WTC11 (cell line): ENCODE data around the gene NACC2. TPM values are rescaled to one million over a fixed set of nuclear protein-coding genes. Genes with fewer than 3 reads are reported as not detected.

Experiments
- CBFB ChIP-seq: sonication (generic); formaldehyde crosslinking; IDR thresholded peaks from 2 replicates; pipeline ENCODE4 v1.8.1; 2022; ENCODE audit warnings: mild to moderate bottlenecking, low read depth, missing genetic modification reagents
- ESRRA ChIP-seq: sonication (generic); formaldehyde crosslinking; IDR thresholded peaks from 2 replicates; pipeline ENCODE4 v1.8.1; 2022; ENCODE audit warnings: mild to moderate bottlenecking, missing genetic modification reagents, borderline replicate concordance
- GRHL2 ChIP-seq: fragments of 250-450 bp; sonication (Bioruptor Pico); IDR thresholded peaks from 2 replicates; pipeline ENCODE4 v1.8.0; 2022; ENCODE audit warnings: mild to moderate bottlenecking, moderate library complexity; ENCODE audit not compliant: insufficient replicate concordance, severe bottlenecking
- NFATC4 ChIP-seq: fragments of 250-450 bp; sonication (Bioruptor Pico); IDR thresholded peaks from 2 replicates; pipeline ENCODE4 v1.9.0; 2021; ENCODE audit warnings: mild to moderate bottlenecking
- NR2C2 ChIP-seq: sonication (generic); formaldehyde crosslinking; IDR thresholded peaks from 2 replicates; pipeline ENCODE4 v1.8.0; 2022; ENCODE audit warnings: mild to moderate bottlenecking, missing genetic modification reagents
- RORB ChIP-seq: fragments of 250-450 bp; sonication (Bioruptor Pico); IDR thresholded peaks from 2 replicates; pipeline ENCODE4 v1.9.0; 2021; ENCODE audit warnings: mild to moderate bottlenecking
- TEAD4 ChIP-seq: sonication (generic); formaldehyde crosslinking; IDR thresholded peaks from 2 replicates; pipeline ENCODE4 v1.8.0; 2022; ENCODE audit warnings: mild to moderate bottlenecking, missing genetic modification reagents
- TP53 ChIP-seq: sonication (generic); formaldehyde crosslinking; IDR thresholded peaks from 2 replicates; pipeline ENCODE4 v1.8.1; 2023; ENCODE audit warnings: mild to moderate bottlenecking, missing genetic modification reagents
- ZBTB21 ChIP-seq: sonication (generic); formaldehyde crosslinking; IDR thresholded peaks from 2 replicates; pipeline ENCODE4 v1.8.1; 2023; ENCODE audit warnings: mild to moderate bottlenecking, missing genetic modification reagents, borderline replicate concordance
- ZNF232 ChIP-seq: sonication (generic); formaldehyde crosslinking; IDR thresholded peaks from 2 replicates; pipeline ENCODE4 v1.8.0; 2022; ENCODE audit warnings: mild to moderate bottlenecking, missing genetic modification reagents
- ZNF317 ChIP-seq: sonication (generic); formaldehyde crosslinking; IDR thresholded peaks from 2 replicates; pipeline ENCODE4 v1.8.1; 2023; ENCODE audit warnings: low read depth, mild to moderate bottlenecking, moderate library complexity, missing genetic modification reagents, borderline replicate concordance
- ZNF423 ChIP-seq: fragments of 250-450 bp; sonication (Bioruptor Pico); IDR thresholded peaks from 2 replicates; pipeline ENCODE4 v2.1.2; 2022; ENCODE audit warnings: mild to moderate bottlenecking, moderate library complexity
- total RNA-seq: library from RNA; stranded (reverse); gene quantifications from 3 replicates; pipeline ENCODE4 v1.2.3, GENCODE V29; 2021
- TF ChIP-seq, protein P1 (sequence below): sonication (generic); formaldehyde crosslinking; IDR thresholded peaks from 2 replicates; pipeline ENCODE4 v1.8.0; 2023; ENCODE audit warnings: missing genetic modification reagents, mild to moderate bottlenecking, borderline replicate concordance
- TF ChIP-seq, protein P2 (sequence below): sonication (generic); formaldehyde crosslinking; IDR thresholded peaks from 2 replicates; pipeline ENCODE4 v1.8.0; 2022; ENCODE audit warnings: mild to moderate bottlenecking, missing genetic modification reagents
- TF ChIP-seq, protein P3 (sequence below): fragments of 250-450 bp; sonication (Bioruptor Pico); IDR thresholded peaks from 2 replicates; pipeline ENCODE4 v1.9.0; 2021; ENCODE audit warnings: mild to moderate bottlenecking
- TF ChIP-seq, protein P4 (sequence below): fragments of 200-600 bp; IDR thresholded peaks from 2 replicates; pipeline ENCODE4 v1.8.0; 2022; ENCODE audit warnings: antibody characterized with exemption
- TF ChIP-seq, protein P5 (sequence below): sonication (generic); formaldehyde crosslinking; IDR thresholded peaks from 2 replicates; pipeline ENCODE4 v1.8.1; 2023; ENCODE audit warnings: mild to moderate bottlenecking, missing genetic modification reagents, moderate library complexity
- TF ChIP-seq, protein P6 (sequence below): sonication (generic); formaldehyde crosslinking; IDR thresholded peaks from 2 replicates; pipeline ENCODE4 v1.8.0; 2022; ENCODE audit warnings: mild to moderate bottlenecking, missing genetic modification reagents
- TF ChIP-seq, protein P7 (sequence below): sonication (generic); formaldehyde crosslinking; IDR thresholded peaks from 2 replicates; pipeline ENCODE4 v1.8.1; 2023; ENCODE audit warnings: mild to moderate bottlenecking, moderate library complexity, missing genetic modification reagents
- TF ChIP-seq, protein P8 (sequence below): sonication (generic); formaldehyde crosslinking; IDR thresholded peaks from 2 replicates; pipeline ENCODE4 v1.8.1; 2022; ENCODE audit warnings: mild to moderate bottlenecking, missing genetic modification reagents, moderate library complexity, borderline replicate concordance
- TF ChIP-seq, protein P9 (sequence below): sonication (generic); formaldehyde crosslinking; conservative IDR thresholded peaks from 2 replicates; pipeline ENCODE4 v1.8.1; 2023; ENCODE audit warnings: mild to moderate bottlenecking, low read depth, missing genetic modification reagents, moderate library complexity

NACC2 gene
- total RNA-seq, 1 experiment from 2014 or later, result 17.1 TPM

DNA sequence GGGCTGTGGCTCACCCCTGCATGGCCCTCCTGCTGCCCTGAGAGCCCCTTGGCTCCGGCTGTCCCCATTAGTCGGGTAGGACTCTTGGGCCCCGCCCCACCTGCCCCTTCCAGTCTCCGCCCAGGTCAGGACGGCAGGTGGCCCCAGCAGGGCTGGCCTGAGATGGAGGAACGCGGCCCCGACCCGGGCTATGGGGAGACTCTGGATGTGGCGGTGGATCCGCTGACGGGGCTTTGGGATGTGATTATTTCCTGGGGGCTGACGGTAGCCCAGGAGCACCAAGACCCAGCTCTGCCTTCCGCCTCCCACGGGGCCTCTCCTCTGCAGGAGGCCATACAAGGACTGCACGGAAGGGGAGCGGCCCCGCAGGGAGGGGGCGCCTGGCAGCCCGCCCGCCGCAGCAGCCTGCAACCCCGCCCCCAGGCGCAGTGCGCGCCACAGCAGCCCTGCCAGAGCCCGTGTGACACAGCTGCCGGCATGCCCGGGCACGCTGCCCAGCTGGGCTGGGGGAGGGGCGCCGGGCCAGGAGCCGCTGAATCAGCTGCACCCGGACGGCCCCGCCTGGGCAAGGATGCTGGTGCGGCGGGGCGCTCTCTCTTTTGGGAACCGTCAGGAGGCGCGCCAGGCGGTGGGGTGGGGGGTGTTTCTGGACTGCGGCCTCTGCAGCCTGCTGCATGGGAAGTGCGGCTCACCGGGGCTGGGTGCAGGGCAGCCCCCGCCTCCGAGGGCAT, 14.4 kb upstream of the NACC2 start (continued):
- TF ChIP-seq, protein P1, sequence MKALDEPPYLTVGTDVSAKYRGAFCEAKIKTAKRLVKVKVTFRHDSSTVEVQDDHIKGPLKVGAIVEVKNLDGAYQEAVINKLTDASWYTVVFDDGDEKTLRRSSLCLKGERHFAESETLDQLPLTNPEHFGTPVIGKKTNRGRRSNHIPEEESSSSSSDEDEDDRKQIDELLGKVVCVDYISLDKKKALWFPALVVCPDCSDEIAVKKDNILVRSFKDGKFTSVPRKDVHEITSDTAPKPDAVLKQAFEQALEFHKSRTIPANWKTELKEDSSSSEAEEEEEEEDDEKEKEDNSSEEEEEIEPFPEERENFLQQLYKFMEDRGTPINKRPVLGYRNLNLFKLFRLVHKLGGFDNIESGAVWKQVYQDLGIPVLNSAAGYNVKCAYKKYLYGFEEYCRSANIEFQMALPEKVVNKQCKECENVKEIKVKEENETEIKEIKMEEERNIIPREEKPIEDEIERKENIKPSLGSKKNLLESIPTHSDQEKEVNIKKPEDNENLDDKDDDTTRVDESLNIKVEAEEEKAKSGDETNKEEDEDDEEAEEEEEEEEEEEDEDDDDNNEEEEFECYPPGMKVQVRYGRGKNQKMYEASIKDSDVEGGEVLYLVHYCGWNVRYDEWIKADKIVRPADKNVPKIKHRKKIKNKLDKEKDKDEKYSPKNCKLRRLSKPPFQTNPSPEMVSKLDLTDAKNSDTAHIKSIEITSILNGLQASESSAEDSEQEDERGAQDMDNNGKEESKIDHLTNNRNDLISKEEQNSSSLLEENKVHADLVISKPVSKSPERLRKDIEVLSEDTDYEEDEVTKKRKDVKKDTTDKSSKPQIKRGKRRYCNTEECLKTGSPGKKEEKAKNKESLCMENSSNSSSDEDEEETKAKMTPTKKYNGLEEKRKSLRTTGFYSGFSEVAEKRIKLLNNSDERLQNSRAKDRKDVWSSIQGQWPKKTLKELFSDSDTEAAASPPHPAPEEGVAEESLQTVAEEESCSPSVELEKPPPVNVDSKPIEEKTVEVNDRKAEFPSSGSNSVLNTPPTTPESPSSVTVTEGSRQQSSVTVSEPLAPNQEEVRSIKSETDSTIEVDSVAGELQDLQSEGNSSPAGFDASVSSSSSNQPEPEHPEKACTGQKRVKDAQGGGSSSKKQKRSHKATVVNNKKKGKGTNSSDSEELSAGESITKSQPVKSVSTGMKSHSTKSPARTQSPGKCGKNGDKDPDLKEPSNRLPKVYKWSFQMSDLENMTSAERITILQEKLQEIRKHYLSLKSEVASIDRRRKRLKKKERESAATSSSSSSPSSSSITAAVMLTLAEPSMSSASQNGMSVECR, result no peak
- TF ChIP-seq, protein P2, sequence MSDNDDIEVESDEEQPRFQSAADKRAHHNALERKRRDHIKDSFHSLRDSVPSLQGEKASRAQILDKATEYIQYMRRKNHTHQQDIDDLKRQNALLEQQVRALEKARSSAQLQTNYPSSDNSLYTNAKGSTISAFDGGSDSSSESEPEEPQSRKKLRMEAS (CRISPR knock-in tag), result no peak; the same call in 1 of the 2 replicates
- TF ChIP-seq, protein P3, sequence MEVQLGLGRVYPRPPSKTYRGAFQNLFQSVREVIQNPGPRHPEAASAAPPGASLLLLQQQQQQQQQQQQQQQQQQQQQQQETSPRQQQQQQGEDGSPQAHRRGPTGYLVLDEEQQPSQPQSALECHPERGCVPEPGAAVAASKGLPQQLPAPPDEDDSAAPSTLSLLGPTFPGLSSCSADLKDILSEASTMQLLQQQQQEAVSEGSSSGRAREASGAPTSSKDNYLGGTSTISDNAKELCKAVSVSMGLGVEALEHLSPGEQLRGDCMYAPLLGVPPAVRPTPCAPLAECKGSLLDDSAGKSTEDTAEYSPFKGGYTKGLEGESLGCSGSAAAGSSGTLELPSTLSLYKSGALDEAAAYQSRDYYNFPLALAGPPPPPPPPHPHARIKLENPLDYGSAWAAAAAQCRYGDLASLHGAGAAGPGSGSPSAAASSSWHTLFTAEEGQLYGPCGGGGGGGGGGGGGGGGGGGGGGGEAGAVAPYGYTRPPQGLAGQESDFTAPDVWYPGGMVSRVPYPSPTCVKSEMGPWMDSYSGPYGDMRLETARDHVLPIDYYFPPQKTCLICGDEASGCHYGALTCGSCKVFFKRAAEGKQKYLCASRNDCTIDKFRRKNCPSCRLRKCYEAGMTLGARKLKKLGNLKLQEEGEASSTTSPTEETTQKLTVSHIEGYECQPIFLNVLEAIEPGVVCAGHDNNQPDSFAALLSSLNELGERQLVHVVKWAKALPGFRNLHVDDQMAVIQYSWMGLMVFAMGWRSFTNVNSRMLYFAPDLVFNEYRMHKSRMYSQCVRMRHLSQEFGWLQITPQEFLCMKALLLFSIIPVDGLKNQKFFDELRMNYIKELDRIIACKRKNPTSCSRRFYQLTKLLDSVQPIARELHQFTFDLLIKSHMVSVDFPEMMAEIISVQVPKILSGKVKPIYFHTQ (CRISPR knock-in tag), result no peak
- TF ChIP-seq NFATC4 (CRISPR knock-in tag) (no peak), ZNF317 (CRISPR knock-in tag) (no peak), ZNF232 (CRISPR knock-in tag) (no peak), TEAD4 (CRISPR knock-in tag) (no peak), NR2C2 (no peak), CBFB (no peak), TP53 (CRISPR knock-in tag) (peak; percentile 99), RORB (CRISPR knock-in tag) (no peak), GRHL2 (CRISPR knock-in tag) (no peak), ZBTB21 (CRISPR knock-in tag) (no peak), ZNF423 (CRISPR knock-in tag) (peak; percentile 89), ESRRA (CRISPR knock-in tag) (peak; percentile 63; the same call in 1 of the 2 replicates)
- TF ChIP-seq, protein P4, sequence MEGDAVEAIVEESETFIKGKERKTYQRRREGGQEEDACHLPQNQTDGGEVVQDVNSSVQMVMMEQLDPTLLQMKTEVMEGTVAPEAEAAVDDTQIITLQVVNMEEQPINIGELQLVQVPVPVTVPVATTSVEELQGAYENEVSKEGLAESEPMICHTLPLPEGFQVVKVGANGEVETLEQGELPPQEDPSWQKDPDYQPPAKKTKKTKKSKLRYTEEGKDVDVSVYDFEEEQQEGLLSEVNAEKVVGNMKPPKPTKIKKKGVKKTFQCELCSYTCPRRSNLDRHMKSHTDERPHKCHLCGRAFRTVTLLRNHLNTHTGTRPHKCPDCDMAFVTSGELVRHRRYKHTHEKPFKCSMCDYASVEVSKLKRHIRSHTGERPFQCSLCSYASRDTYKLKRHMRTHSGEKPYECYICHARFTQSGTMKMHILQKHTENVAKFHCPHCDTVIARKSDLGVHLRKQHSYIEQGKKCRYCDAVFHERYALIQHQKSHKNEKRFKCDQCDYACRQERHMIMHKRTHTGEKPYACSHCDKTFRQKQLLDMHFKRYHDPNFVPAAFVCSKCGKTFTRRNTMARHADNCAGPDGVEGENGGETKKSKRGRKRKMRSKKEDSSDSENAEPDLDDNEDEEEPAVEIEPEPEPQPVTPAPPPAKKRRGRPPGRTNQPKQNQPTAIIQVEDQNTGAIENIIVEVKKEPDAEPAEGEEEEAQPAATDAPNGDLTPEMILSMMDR, result no peak
- TF ChIP-seq, protein P5, sequence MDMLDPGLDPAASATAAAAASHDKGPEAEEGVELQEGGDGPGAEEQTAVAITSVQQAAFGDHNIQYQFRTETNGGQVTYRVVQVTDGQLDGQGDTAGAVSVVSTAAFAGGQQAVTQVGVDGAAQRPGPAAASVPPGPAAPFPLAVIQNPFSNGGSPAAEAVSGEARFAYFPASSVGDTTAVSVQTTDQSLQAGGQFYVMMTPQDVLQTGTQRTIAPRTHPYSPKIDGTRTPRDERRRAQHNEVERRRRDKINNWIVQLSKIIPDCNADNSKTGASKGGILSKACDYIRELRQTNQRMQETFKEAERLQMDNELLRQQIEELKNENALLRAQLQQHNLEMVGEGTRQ (CRISPR knock-in tag), result 0 out of 2 replicates have a peak, but pooled peaks have one; percentile 5
- TF ChIP-seq, protein P6, sequence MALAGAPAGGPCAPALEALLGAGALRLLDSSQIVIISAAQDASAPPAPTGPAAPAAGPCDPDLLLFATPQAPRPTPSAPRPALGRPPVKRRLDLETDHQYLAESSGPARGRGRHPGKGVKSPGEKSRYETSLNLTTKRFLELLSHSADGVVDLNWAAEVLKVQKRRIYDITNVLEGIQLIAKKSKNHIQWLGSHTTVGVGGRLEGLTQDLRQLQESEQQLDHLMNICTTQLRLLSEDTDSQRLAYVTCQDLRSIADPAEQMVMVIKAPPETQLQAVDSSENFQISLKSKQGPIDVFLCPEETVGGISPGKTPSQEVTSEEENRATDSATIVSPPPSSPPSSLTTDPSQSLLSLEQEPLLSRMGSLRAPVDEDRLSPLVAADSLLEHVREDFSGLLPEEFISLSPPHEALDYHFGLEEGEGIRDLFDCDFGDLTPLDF (CRISPR knock-in tag), result no peak
- TF ChIP-seq, protein P7, sequence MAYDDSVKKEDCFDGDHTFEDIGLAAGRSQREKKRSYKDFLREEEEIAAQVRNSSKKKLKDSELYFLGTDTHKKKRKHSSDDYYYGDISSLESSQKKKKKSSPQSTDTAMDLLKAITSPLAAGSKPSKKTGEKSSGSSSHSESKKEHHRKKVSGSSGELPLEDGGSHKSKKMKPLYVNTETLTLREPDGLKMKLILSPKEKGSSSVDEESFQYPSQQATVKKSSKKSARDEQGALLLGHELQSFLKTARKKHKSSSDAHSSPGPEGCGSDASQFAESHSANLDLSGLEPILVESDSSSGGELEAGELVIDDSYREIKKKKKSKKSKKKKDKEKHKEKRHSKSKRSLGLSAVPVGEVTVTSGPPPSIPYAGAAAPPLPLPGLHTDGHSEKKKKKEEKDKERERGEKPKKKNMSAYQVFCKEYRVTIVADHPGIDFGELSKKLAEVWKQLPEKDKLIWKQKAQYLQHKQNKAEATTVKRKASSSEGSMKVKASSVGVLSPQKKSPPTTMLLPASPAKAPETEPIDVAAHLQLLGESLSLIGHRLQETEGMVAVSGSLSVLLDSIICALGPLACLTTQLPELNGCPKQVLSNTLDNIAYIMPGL (CRISPR knock-in tag), result no peak
- TF ChIP-seq, protein P8, sequence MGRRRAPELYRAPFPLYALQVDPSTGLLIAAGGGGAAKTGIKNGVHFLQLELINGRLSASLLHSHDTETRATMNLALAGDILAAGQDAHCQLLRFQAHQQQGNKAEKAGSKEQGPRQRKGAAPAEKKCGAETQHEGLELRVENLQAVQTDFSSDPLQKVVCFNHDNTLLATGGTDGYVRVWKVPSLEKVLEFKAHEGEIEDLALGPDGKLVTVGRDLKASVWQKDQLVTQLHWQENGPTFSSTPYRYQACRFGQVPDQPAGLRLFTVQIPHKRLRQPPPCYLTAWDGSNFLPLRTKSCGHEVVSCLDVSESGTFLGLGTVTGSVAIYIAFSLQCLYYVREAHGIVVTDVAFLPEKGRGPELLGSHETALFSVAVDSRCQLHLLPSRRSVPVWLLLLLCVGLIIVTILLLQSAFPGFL (CRISPR knock-in tag), result no peak
- TF ChIP-seq, protein P9, sequence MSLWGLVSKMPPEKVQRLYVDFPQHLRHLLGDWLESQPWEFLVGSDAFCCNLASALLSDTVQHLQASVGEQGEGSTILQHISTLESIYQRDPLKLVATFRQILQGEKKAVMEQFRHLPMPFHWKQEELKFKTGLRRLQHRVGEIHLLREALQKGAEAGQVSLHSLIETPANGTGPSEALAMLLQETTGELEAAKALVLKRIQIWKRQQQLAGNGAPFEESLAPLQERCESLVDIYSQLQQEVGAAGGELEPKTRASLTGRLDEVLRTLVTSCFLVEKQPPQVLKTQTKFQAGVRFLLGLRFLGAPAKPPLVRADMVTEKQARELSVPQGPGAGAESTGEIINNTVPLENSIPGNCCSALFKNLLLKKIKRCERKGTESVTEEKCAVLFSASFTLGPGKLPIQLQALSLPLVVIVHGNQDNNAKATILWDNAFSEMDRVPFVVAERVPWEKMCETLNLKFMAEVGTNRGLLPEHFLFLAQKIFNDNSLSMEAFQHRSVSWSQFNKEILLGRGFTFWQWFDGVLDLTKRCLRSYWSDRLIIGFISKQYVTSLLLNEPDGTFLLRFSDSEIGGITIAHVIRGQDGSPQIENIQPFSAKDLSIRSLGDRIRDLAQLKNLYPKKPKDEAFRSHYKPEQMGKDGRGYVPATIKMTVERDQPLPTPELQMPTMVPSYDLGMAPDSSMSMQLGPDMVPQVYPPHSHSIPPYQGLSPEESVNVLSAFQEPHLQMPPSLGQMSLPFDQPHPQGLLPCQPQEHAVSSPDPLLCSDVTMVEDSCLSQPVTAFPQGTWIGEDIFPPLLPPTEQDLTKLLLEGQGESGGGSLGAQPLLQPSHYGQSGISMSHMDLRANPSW (CRISPR knock-in tag), result no peak
